KOPT-K1 (cell line): ENCODE results near the gene LSM14A.

ENCODE experiments used
- H3K27ac ChIP-seq: fragments of 200-600 bp; sonication (generic); 2 replicates; pipeline ENCODE4 v1.5.1; 2016; ENCODE audit warnings: antibody characterized with exemption, mild to moderate bottlenecking, low read depth, low read length; ENCODE audit not compliant: poor library complexity, severe bottlenecking
- H3K36me3 ChIP-seq: fragments of 200-600 bp; sonication (generic); 2 replicates; pipeline ENCODE4 v1.5.1; 2017; ENCODE audit warnings: antibody characterized with exemption, mild to moderate bottlenecking, low read length, moderate library complexity; ENCODE audit not compliant: insufficient read depth
- H3K9me3 ChIP-seq: fragments of 200-600 bp; sonication (generic); 2 replicates; pipeline ENCODE4 v1.5.1; 2017; ENCODE audit warnings: antibody characterized with exemption, low read length, mild to moderate bottlenecking; ENCODE audit not compliant: insufficient read depth, poor library complexity, severe bottlenecking

Gene LSM14A

DNA sequence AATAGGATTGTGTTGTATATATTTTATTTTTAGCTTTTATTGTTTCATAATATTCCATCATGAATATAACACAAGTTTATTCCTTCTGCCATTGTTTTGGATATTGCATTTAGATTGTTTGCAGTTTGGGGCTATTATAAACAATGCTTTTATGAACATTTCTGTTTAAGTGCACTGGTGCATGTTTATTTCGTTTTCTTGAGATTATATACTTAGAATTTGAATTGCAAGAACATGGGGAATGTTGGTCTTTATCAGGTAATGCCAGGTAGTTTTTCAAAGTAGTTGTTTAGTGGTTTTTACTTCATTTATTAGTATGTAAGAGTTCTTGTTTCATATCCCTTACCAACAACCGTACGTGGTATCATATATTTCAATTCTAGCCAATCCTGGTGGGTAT lies 4.3 kb downstream of the LSM14A start:
- Histone ChIP-seq H3K27ac (no peak overlapping the region), H3K36me3 (peaks cover 52% of the 10 kb centered on the region), H3K9me3 (no peaks in the 10 kb centered on the region)

GRCh38 chr19:34178274-34178610 lies 5.9 kb downstream of the LSM14A start:
- no peak overlapping the region for H3K27ac ChIP-seq

DNA sequence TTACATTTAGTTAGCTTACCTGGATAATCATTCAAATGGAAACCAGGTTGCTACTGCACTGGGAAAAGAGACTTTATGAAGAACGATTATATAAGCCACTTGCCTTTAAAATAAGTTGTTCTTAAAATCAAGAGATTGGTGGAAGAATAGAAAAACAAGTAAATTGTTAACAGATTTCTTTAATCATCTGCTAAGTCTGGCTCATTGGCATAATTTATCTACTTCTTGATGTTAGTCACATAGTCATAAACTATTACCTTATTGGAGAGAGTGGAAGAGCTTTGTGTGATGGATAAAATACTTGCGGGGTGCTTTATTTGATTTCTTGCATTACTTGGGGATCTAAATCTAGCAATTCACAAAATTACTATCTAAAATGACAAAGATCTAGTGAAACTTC lies 6.8 kb downstream of the LSM14A start:
- no peak overlapping the region for H3K27ac ChIP-seq
- H3K9me3 ChIP-seq, result no peaks in the 10 kb centered on the region
- H3K36me3 ChIP-seq, result peaks cover 66% of the 10 kb centered on the region

More at GRCh38 chr19:34178274-34178610, 5.9 kb downstream of the LSM14A start:
- Histone ChIP-seq H3K9me3 (no peaks in the 10 kb centered on the region), H3K36me3 (peaks cover 66% of the 10 kb centered on the region)

- Histone ChIP-seq H3K27ac (no peak overlapping the region), H3K36me3 (peaks cover 63% of the 10 kb centered on the region), H3K9me3 (no peaks in the 10 kb centered on the region)
These were observed 8.0 kb downstream of the LSM14A start for GRCh38 chr19:34180273-34180672.

DNA sequence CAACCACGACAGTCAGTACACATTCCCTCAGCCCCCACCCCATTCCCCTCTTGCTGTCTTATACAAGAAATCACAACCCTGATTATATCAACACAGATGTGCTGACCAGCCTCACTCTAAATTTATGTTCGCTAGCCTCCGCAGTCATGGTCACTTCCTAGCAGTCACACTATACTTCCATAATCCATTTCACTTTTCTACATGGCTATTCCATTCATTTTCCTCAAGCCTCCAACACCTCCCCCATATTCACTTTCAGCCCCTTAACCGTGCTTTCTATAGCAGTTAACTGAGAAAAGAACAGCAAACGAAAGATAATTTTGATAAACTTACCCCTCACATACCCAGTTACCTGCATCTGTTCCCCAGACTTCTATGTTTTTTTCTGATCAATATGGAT lies 8.4 kb downstream of the LSM14A start:
- H3K9me3 ChIP-seq, result no peaks in the 10 kb centered on the region
- no peak overlapping the region for H3K27ac ChIP-seq
- H3K36me3 ChIP-seq, result peaks cover 59% of the 10 kb centered on the region

GRCh38 chr19:34181111-34181864 lies 9.0 kb downstream of the LSM14A start:
- H3K27ac ChIP-seq, result no peak overlapping the region
- H3K36me3 ChIP-seq, result peaks cover 53% of the 10 kb centered on the region
- H3K9me3 ChIP-seq, result no peaks in the 10 kb centered on the region

DNA sequence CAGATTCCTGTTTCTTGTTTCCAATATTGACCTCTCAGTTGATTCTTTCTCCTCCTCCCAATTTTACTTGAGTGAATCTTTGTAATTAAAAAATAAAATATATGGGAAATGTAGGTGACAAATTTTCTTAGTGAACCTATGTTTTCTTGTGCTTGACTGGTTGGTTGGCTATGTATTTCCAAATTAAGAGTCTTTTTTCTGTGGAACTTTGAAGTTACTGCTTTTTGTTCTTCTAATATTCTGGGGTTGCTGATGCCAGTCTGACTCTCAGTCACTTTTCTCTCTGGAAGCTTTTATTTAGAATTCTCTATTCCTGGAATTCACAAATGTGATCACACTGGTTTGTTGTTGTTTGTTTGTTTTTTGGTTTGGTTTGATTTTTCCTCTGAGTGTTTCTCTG lies 9.8 kb downstream of the LSM14A start:
- Histone ChIP-seq H3K36me3 (peaks cover 45% of the 10 kb centered on the region), H3K27ac (no peak overlapping the region), H3K9me3 (no peaks in the 10 kb centered on the region)

DNA sequence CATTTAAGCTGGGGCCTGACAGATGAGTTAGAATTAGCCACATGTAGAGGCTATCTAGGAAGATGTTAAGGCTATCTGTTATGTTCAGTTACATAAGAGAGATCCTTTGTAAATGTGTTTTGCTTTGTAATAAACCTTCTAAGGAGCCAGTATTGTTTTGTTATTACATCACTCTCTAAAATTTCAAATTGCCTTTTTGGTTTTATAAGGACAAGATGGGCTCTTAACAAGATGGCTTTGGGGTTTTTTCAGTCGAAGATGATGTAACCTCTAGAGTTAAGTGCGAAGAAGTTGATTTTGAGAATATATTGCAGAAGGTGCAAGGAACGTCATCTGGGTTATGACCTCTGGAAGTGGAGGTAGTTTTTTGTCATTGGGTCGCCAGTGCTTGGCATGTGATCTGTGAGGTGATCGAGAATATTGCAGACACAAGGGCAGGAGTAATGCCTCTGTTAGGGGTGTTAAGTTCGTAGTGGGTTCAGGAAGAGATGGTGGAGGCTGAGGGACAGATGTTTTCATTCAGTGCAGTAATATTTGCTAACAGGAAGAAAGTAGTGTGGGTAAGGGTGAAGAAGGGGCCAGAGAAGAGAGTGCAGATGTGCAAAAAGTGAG lies 12.7 kb downstream of the LSM14A start:
- Histone ChIP-seq H3K9me3 (no peaks in the 10 kb centered on the region), H3K27ac (no peak overlapping the region), H3K36me3 (peaks cover 30% of the 10 kb centered on the region)

- Histone ChIP-seq H3K36me3 (peaks cover 18% of the 10 kb centered on the region), H3K9me3 (no peaks in the 10 kb centered on the region), H3K27ac (no peak overlapping the region)
These were observed 13.9 kb downstream of the LSM14A start for GRCh38 chr19:34186205-34186604.

DNA sequence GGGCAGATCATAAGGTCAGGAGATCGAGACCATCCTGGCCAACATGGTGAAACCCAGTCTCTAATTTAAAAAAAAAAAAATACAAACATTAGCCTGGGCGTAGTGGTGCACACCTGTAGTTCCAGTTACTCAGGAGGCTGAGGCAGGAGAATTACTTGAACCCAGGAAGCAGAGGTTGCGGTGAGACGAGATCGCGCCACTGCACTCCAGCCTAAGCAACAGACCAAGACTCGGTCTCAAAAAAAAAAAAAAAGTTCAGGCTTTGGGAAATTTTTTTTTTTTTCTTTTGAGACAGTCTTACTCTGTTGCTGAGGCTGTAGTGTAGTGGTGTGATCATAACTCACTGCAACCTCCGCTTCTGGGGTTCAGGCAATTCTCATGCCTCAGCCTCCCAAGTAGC lies 14.7 kb downstream of the LSM14A start:
- Histone ChIP-seq H3K36me3 (peaks cover 10% of the 10 kb centered on the region), H3K27ac (no peak overlapping the region), H3K9me3 (no peaks in the 10 kb centered on the region)

- H3K27ac ChIP-seq, result no peak overlapping the region
- H3K9me3 ChIP-seq, result no peaks in the 10 kb centered on the region
- peaks cover 9% of the 10 kb centered on the region; the same call in 1 of the 2 replicates for H3K36me3 ChIP-seq
These were observed 16.1 kb downstream of the LSM14A start for GRCh38 chr19:34188408-34188807.

- Histone ChIP-seq H3K9me3 (no peaks in the 10 kb centered on the region), H3K36me3 (peaks cover 19% of the 10 kb centered on the region), H3K27ac (no peak overlapping the region)
These were observed 17.1 kb downstream of the LSM14A start for GRCh38 chr19:34189199-34189916.

- H3K36me3 ChIP-seq, result peaks cover 25% of the 10 kb centered on the region
- H3K9me3 ChIP-seq, result no peaks in the 10 kb centered on the region
- H3K27ac ChIP-seq, result no peak overlapping the region
These were observed 17.7 kb downstream of the LSM14A start for GRCh38 chr19:34189917-34190425.

DNA sequence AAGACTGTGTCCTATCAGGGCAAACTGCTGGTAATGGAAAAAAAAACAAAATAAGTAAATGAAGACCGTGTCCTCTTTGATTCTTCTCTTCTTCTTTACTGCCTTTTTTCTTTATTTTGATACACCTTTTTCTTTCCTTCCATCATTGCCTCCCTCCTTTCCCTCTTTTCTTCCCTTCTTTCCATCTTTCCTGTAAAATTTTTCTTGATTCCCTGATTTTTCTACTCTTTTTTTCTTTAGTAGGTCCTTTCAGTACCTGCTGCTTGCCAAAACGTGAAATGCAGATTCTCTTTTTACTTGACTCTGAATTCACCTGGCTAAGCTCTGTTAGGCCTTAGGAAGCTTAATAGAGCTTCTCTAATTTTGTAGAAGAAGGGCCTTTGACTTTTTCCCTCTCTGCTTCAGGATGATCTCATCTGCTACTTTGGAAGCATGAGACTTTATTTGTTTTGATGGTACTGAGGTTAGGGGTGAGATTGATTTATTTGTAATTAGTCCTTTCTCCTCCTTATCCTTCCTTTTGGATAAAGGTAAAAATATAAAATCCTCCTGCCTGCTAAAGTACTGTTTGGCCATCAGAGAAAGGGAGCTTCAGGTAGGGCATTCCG lies 19.2 kb downstream of the LSM14A start:
- peaks cover 40% of the 10 kb centered on the region for H3K36me3 ChIP-seq
- H3K27ac ChIP-seq, result no peak overlapping the region
- H3K9me3 ChIP-seq, result no peaks in the 10 kb centered on the region

DNA sequence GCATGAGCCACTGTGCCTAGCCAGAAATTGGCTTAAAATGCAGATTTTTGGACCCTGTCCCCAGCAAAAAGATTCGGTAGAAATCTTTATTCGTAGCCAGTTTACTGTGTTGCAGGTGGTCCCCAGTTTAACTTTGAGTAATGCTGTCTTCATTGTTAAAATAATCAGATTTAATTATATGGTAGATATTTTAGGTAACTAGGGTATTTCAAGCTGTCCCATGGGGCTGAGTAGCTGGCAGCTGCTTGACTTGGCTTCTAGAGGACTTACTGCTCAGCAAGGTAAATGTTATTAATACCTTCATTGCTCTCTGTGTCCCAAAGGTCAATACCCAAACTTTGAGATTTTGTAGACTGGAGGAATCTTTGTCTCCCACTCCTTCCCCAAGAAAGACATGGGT lies 21.1 kb downstream of the LSM14A start:
- H3K27ac ChIP-seq, result no peak overlapping the region
- peaks cover 58% of the 10 kb centered on the region for H3K36me3 ChIP-seq
- H3K9me3 ChIP-seq, result no peaks in the 10 kb centered on the region
